Measurements from ENCODE around the gene IL17B. TPM values are rescaled to one million over a fixed set of nuclear protein-coding genes. Genes with fewer than 3 reads are reported as not detected.

IL17B gene
- total RNA-seq, 2 donors from 2014 or later, result not detected

GRCh38 chr5:149382517-149383220 is 3.6 kb upstream of the IL17B start:
- DNase-seq (ENCODE audit: low spot score) (no peak), ATAC-seq (no peak)
- H3K27me3 Mint-ChIP-seq, result peaks cover 0 to 2% of the 10 kb centered on the region in 2 donors
- H3K9me3 Mint-ChIP-seq, result no peaks in the 10 kb centered on the region
- no peak overlapping the region for H3K4me3 Mint-ChIP-seq
- H3K27ac Mint-ChIP-seq, result no peak overlapping the region
- no peaks in the 10 kb centered on the region for H3K36me3 Mint-ChIP-seq
- H3K4me1 Mint-ChIP-seq (ENCODE audit: low read depth in 2 of 2), result peaks cover 0 to 3% of the 10 kb centered on the region in 2 donors

- ATAC-seq (peak; percentile 56 to 76), DNase-seq (ENCODE audit: low spot score) (peak; percentile 82)
- H3K4me3 Mint-ChIP-seq, result no peak overlapping the region
- no peak overlapping the region for H3K27ac Mint-ChIP-seq
- H3K9me3 Mint-ChIP-seq, result no peaks in the 10 kb centered on the region
- no peaks in the 10 kb centered on the region for H3K36me3 Mint-ChIP-seq
- peaks cover 0 to 2% of the 10 kb centered on the region in 2 donors for H3K27me3 Mint-ChIP-seq
- H3K4me1 Mint-ChIP-seq (ENCODE audit: low read depth in 2 of 2), result peaks cover 0 to 3% of the 10 kb centered on the region in 2 donors
These were observed 2.9 kb upstream of the IL17B start for GRCh38 chr5:149381986-149382338.

- ATAC-seq, result no peak
- peaks cover 0 to 2% of the 10 kb centered on the region in 2 donors for H3K27me3 Mint-ChIP-seq
These were observed 2.3 kb upstream of the IL17B start for GRCh38 chr5:149381261-149381985.

GRCh38 chr5:149380466-149381121 is 1.5 kb upstream of the IL17B start:
- no peak for DNase-seq (ENCODE audit: low spot score)
- Mint-ChIP-seq H3K4me3 (no peak overlapping the region), H3K27ac (no peak overlapping the region), H3K4me1 (ENCODE audit: low read depth in 2 of 2) (peaks cover 0 to 3% of the 10 kb centered on the region in 2 donors), H3K27me3 (peaks cover 0 to 2% of the 10 kb centered on the region in 2 donors), H3K36me3 (no peaks in the 10 kb centered on the region), H3K9me3 (no peaks in the 10 kb centered on the region)
- ATAC-seq, result peak in 1 of 2 donors; percentile 14

More at GRCh38 chr5:149381261-149381985, 2.3 kb upstream of the IL17B start:
- Mint-ChIP-seq H3K27ac (no peak overlapping the region), H3K4me3 (no peak overlapping the region), H3K36me3 (no peaks in the 10 kb centered on the region), H3K4me1 (ENCODE audit: low read depth in 2 of 2) (peaks cover 0 to 3% of the 10 kb centered on the region in 2 donors), H3K9me3 (no peaks in the 10 kb centered on the region)
- no peak for DNase-seq (ENCODE audit: low spot score)

GRCh38 chr5:149379818-149380374 is 804 bp upstream of the IL17B start:
- no peak for DNase-seq (ENCODE audit: low spot score)
- H3K27ac Mint-ChIP-seq, result no peak overlapping the region
- H3K27me3 Mint-ChIP-seq, result peaks cover 0 to 2% of the 10 kb centered on the region in 2 donors
- no peak for ATAC-seq
- H3K4me3 Mint-ChIP-seq, result no peak overlapping the region
- no peaks in the 10 kb centered on the region for H3K36me3 Mint-ChIP-seq
- peaks cover 0 to 3% of the 10 kb centered on the region in 2 donors for H3K4me1 Mint-ChIP-seq (ENCODE audit: low read depth in 2 of 2)
- no peaks in the 10 kb centered on the region for H3K9me3 Mint-ChIP-seq

GRCh38 chr5:149378241-149378820 is 761 bp downstream of the IL17B start:
- Mint-ChIP-seq H3K4me3 (no peak overlapping the region), H3K27ac (no peak overlapping the region), H3K36me3 (no peaks in the 10 kb centered on the region), H3K27me3 (peaks cover 0 to 2% of the 10 kb centered on the region in 2 donors), H3K4me1 (ENCODE audit: low read depth in 2 of 2) (peaks cover 0 to 3% of the 10 kb centered on the region in 2 donors), H3K9me3 (no peaks in the 10 kb centered on the region)
- ATAC-seq, result no peak
- DNase-seq (ENCODE audit: low spot score), result no peak

- H3K4me1 Mint-ChIP-seq (ENCODE audit: low read depth in 2 of 2), result peaks cover 0 to 1% of the 10 kb centered on the region in 2 donors
- no peak overlapping the region for H3K4me3 Mint-ChIP-seq
- H3K36me3 Mint-ChIP-seq, result no peaks in the 10 kb centered on the region
- DNase-seq (ENCODE audit: low spot score) (no peak), ATAC-seq (no peak)
- no peak overlapping the region for H3K27ac Mint-ChIP-seq
- H3K27me3 Mint-ChIP-seq, result peaks cover 0 to under 1% of the 10 kb centered on the region in 2 donors
- no peaks in the 10 kb centered on the region for H3K9me3 Mint-ChIP-seq
These were observed 2.2 kb downstream of the IL17B start for GRCh38 chr5:149376711-149377447.

- H3K4me3 Mint-ChIP-seq, result no peak overlapping the region
- DNase-seq (ENCODE audit: low spot score) (no peak), ATAC-seq (no peak)
- H3K27ac Mint-ChIP-seq, result no peak overlapping the region
- H3K27me3 Mint-ChIP-seq, result no peaks in the 10 kb centered on the region
- no peaks in the 10 kb centered on the region for H3K9me3 Mint-ChIP-seq
- no peaks in the 10 kb centered on the region for H3K4me1 Mint-ChIP-seq (ENCODE audit: low read depth in 2 of 2)
- H3K36me3 Mint-ChIP-seq, result no peaks in the 10 kb centered on the region
These were observed 3.0 kb downstream of the IL17B start for GRCh38 chr5:149376104-149376503.

- Mint-ChIP-seq H3K4me3 (no peak overlapping the region), H3K36me3 (no peaks in the 10 kb centered on the region), H3K27me3 (no peaks in the 10 kb centered on the region), H3K4me1 (ENCODE audit: low read depth in 2 of 2) (no peaks in the 10 kb centered on the region), H3K9me3 (no peaks in the 10 kb centered on the region), H3K27ac (no peak overlapping the region)
- DNase-seq (ENCODE audit: low spot score) (no peak), ATAC-seq (no peak)
These were observed 3.7 kb downstream of the IL17B start for GRCh38 chr5:149375434-149375833.

GRCh38 chr5:149374801-149375200 is 4.3 kb downstream of the IL17B start:
- no peak overlapping the region for H3K4me3 Mint-ChIP-seq
- H3K36me3 Mint-ChIP-seq, result no peaks in the 10 kb centered on the region
- DNase-seq (ENCODE audit: low spot score) (no peak), ATAC-seq (no peak)
- no peak overlapping the region for H3K27ac Mint-ChIP-seq
- H3K27me3 Mint-ChIP-seq, result no peaks in the 10 kb centered on the region
- no peaks in the 10 kb centered on the region for H3K9me3 Mint-ChIP-seq
- no peaks in the 10 kb centered on the region for H3K4me1 Mint-ChIP-seq (ENCODE audit: low read depth in 2 of 2)

- no peak overlapping the region for H3K4me3 Mint-ChIP-seq
- H3K27me3 Mint-ChIP-seq, result no peaks in the 10 kb centered on the region
- no peaks in the 10 kb centered on the region for H3K4me1 Mint-ChIP-seq (ENCODE audit: low read depth in 2 of 2)
- ATAC-seq, result no peak
- H3K9me3 Mint-ChIP-seq, result no peaks in the 10 kb centered on the region
- no peak for DNase-seq (ENCODE audit: low spot score)
- no peak overlapping the region for H3K27ac Mint-ChIP-seq
- H3K36me3 Mint-ChIP-seq, result no peaks in the 10 kb centered on the region
These were observed 4.8 kb downstream of the IL17B start for GRCh38 chr5:149374303-149374702.

- H3K4me3 Mint-ChIP-seq, result no peak overlapping the region
- no peaks in the 10 kb centered on the region for H3K4me1 Mint-ChIP-seq (ENCODE audit: low read depth in 2 of 2)
- no peak overlapping the region for H3K27ac Mint-ChIP-seq
- H3K27me3 Mint-ChIP-seq, result no peaks in the 10 kb centered on the region
- H3K36me3 Mint-ChIP-seq, result no peaks in the 10 kb centered on the region
- ATAC-seq (no peak), DNase-seq (ENCODE audit: low spot score) (no peak)
- no peaks in the 10 kb centered on the region for H3K9me3 Mint-ChIP-seq
These were observed 6.2 kb downstream of the IL17B start for GRCh38 chr5:149372932-149373331.
